Neural cell (in vitro differentiated cells): ENCODE results near the gene OGFOD3.

Source experiments
- EZH2 ChIP-seq: fragments of 200-600, 300-800 bp; shearing (Covaris generic), sonication (generic); IDR thresholded peaks from 2 replicates; pipeline ENCODE4 v1.6.1; 2014; ENCODE audit warnings: antibody characterized with exemption, low read length, borderline replicate concordance, mild to moderate bottlenecking; ENCODE audit not compliant: insufficient read depth, poor library complexity, severe bottlenecking
- POLR2AphosphoS5 ChIP-seq: IDR thresholded peaks from 2 replicates; pipeline ENCODE4 v1.6.1; 2012
- TF ChIP-seq, protein P1 (sequence below): fragments of 450-650 bp; IDR thresholded peaks from 2 replicates; pipeline ENCODE4 v1.5.1; 2014; ENCODE audit warnings: antibody characterized with exemption, mild to moderate bottlenecking, moderate library complexity; ENCODE audit not compliant: poor library complexity, severe bottlenecking
- TF ChIP-seq, protein P2 (sequence below): IDR thresholded peaks from 2 replicates; pipeline ENCODE4 v1.6.1; 2012; ENCODE audit warnings: borderline replicate concordance

DNA sequence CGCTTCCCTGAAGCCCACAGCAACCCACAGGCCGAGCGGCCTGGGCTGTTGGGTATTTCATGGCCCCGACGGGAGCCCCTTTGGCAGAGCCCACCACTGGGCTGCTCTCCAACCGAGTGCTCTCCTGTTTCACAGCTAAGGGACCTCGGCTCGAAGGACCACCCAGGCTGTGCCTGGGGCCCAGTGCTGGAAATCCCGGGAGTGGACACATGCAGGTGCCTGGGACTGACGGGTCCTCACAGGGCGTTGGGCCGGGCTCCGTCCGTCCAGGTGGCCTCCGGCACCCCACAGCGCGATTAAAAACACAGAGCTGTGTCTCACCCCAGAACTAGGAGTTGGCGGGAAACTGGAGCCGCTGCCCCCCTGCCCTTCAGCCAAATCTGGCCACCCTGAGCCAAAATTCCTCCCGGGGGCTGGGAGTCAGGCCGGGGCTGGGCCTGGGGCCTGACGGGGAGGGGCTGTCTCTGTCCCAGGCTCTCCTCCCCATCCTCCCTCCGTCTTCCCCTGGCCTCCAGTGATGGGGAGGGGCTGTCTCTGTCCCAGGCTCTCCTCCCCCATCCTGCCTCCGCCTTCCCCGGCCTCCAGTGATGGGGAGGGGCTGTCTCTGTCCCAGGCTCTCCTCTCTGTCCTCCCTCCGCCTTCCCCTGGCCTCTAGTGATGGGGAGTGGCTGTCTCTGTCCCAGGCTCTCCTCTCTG is 32.7 kb downstream of the OGFOD3 start:
- TF ChIP-seq POLR2AphosphoS5: no peak
- TF ChIP-seq, protein P1, sequence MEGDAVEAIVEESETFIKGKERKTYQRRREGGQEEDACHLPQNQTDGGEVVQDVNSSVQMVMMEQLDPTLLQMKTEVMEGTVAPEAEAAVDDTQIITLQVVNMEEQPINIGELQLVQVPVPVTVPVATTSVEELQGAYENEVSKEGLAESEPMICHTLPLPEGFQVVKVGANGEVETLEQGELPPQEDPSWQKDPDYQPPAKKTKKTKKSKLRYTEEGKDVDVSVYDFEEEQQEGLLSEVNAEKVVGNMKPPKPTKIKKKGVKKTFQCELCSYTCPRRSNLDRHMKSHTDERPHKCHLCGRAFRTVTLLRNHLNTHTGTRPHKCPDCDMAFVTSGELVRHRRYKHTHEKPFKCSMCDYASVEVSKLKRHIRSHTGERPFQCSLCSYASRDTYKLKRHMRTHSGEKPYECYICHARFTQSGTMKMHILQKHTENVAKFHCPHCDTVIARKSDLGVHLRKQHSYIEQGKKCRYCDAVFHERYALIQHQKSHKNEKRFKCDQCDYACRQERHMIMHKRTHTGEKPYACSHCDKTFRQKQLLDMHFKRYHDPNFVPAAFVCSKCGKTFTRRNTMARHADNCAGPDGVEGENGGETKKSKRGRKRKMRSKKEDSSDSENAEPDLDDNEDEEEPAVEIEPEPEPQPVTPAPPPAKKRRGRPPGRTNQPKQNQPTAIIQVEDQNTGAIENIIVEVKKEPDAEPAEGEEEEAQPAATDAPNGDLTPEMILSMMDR: no peak
- TF ChIP-seq EZH2: no peak
- TF ChIP-seq, protein P2, sequence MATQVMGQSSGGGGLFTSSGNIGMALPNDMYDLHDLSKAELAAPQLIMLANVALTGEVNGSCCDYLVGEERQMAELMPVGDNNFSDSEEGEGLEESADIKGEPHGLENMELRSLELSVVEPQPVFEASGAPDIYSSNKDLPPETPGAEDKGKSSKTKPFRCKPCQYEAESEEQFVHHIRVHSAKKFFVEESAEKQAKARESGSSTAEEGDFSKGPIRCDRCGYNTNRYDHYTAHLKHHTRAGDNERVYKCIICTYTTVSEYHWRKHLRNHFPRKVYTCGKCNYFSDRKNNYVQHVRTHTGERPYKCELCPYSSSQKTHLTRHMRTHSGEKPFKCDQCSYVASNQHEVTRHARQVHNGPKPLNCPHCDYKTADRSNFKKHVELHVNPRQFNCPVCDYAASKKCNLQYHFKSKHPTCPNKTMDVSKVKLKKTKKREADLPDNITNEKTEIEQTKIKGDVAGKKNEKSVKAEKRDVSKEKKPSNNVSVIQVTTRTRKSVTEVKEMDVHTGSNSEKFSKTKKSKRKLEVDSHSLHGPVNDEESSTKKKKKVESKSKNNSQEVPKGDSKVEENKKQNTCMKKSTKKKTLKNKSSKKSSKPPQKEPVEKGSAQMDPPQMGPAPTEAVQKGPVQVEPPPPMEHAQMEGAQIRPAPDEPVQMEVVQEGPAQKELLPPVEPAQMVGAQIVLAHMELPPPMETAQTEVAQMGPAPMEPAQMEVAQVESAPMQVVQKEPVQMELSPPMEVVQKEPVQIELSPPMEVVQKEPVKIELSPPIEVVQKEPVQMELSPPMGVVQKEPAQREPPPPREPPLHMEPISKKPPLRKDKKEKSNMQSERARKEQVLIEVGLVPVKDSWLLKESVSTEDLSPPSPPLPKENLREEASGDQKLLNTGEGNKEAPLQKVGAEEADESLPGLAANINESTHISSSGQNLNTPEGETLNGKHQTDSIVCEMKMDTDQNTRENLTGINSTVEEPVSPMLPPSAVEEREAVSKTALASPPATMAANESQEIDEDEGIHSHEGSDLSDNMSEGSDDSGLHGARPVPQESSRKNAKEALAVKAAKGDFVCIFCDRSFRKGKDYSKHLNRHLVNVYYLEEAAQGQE: no peak
